GM21717 (cell line): ENCODE results near the gene PLXDC1.
"Not testable (repeated sequence)": the region's sequence is repeated elsewhere in the genome, so short reads cannot be mapped to it uniquely, and the experiment has no call there.

Experiments
- ATAC-seq: cut with Tn5 transposase; IDR thresholded peaks from one replicate; pipeline ENCODE4 v1.9.1; 2021; ENCODE audit warnings: mild to moderate bottlenecking, moderate library complexity; ENCODE audit not compliant: unreplicated experiment

PLXDC1 gene

DNA sequence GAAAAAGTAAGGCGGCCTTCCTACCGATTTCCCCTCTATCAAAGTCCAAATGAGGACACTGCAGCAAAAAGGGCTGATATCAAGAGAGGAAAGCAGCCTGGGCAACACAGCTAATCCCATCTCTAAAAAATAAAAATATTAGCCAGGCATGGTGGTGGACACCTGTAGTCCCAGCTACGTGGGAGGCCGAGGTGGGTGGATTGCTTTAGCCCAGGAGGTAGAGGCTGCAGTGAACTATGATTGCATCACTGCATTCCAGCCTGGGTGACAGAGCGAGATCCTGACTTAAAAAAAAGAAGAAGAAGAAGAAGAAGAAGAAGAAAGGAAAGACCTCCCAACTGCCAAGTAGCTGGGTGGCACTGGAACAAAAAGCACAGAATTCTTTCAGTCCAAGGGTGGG is 31.6 kb upstream of the PLXDC1 start:
- ATAC-seq = no peak

DNA sequence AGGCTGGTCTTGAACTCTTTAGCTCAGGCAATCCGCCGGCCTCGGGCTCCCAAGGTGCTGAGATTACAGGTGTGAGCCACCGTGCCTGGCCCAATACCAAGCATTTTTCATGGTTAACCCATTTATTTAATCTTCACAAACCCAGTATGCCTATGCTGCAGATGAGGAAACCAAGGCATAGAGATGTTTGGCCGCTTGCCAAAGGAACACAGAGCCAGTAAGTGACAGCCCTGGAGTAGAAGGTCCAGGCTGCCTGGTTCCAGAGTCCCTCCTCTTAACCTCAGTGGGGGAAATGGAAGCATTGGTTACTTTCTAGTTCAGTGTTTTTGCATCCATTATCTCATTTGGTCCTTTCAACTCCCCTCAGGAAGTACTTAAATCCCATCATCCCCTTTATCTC is 29.9 kb upstream of the PLXDC1 start:
- no peak for ATAC-seq

- no peak for ATAC-seq
Measured at GRCh38 chr17:39178536-39178935, 27.1 kb upstream of the PLXDC1 start.

DNA sequence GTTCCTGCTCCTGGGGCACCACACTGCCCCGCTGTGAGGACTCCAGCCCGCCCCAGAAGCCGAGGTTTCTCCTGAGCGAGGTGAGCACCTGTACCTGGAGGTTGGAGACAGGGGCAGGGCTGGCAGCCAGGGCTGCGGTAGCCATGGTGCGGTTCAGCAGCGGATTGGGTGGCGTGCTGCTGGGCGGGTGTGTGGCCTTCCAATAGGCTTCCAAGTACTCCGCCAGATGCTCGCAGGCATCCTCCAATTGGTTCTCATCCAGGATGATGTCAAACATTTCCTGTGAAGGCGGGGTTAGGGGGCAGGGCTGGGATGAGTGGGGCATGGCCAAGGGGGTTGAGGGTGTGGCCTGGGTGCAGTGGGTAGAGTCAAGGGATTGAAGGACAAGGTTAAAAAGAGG is 25.8 kb upstream of the PLXDC1 start:
- ATAC-seq = no peak

DNA sequence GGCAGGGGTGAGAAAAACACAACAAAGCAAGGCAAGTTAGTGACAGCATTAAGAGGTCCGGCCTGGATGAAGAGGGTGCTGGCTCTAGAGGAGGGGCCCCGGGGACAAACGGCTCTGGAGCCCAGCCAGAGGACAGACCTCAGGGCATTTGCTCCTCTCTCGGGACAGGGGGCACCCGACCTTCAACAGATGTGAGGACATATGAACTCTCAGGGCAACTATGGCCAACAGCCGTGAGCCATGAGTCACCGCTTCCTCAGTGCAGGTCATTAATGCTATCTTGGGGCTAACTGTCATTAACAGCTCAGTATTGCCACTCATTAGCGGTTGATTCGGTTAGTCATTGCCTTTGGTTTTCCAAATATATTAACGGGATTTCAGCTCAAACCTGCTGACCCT is 24.3 kb upstream of the PLXDC1 start:
- ATAC-seq = no peak

DNA sequence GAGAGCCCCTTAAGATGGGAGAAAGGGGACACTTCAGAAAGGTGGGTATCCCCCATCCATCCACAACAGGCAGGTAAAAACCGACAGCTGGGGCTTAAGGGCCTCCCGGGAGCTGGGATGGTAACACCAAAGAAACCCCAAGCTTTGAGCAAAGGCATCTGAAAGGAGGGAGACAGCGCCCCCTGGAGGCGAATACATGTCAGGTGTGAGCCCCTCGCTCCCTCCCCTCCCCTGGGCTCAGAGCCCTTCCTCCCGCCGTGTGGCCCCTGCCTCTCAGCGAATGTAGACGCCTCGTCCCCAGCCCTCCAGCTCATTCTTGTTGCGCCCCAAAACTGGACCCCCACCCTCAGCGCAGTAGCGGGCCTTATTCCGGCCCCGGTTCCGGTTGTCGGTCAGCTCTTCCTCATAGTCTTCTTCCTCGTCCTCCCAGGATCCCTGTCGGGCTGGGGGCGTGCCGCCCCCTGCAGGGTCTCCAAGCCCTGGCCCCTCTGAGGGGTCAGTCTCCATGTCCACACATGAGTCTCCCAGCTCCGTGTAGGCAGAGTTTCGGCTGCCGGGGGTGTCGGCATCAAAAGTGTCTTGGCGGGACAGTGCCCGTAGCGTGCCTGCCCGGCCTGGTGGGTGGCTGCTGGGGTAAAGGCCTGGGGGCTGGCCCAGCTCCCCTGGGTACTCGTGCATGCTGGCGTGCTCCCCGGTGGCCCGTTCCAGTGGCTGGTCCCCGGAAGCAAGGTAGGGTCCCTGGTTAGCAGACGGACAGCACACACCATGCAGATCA is 23.7 kb upstream of the PLXDC1 start:
- ATAC-seq = no peak

DNA sequence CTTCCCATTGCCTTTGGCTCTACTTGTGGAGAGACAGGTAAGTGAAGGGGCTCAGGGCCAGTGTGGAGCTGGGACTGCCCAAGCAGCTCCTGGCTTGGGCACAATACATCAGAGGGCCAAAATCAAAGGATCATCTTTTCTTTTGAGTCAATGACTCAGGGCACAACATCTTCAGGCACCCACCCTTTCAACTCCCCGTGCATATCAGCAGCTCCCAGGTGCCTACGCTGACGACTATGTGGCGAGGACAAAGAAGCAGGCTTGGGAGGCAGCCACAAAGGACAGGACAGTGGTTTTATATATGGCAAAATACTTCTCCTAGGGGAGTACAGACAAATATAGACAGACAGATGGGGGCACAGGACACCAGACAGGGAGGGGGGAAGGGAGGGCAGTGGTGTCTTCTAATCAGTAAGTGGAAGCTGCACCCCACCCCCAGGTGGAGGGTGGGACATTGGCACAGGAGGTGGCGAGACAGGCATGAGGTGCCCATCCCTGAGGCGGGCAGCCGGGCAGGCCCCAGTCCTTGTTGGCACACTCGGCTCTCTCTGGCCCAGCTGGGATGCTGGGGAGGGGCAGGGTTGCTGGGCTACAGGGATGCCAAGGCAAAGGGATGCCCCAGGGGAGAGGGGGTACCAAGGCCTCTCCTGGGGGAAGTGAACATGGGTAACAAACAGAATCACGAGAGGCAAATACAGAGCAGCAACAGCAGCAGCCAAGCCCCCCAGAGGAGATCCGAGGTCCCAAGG is 22.3 kb upstream of the PLXDC1 start:
- no peak for ATAC-seq

DNA sequence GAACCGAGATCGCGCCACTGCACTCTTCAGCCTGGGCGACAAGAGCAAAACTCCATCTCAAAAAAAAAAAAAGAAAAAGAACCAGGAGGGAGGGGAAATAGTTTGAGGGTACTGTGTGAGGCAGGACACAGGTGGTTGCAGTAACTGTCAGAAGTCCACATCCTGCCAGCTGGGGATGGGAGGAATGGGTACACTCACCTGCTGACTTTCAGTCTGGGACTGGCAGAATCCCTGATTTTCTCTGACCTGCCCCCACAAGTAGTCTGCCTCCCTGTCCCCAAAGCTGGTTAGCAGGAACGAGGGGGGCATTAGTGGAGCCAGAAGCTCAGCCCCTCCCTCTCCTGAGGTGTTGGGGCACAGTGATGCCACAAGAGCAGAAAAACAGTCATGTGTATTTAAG is 21.6 kb upstream of the PLXDC1 start:
- ATAC-seq = no peak

DNA sequence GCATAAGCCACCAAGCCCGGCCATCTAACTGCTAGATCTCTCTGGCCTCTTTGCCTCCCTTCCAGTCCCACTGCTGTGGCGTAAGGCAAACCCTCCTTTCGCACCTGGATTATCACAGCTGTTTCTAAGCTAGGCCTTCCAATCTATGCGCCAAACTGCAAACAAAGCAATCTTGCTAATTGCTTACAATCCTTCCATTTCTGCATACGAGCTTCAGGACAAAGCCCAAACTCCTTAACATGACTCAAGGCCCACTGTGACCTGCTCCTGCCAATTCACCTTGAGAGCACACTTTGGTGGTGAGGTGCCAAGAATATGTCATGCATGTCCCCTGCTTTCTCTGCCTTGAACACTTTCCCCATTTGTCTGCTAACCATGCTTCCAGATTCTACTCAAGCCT is 20.5 kb upstream of the PLXDC1 start:
- no peak for ATAC-seq

DNA sequence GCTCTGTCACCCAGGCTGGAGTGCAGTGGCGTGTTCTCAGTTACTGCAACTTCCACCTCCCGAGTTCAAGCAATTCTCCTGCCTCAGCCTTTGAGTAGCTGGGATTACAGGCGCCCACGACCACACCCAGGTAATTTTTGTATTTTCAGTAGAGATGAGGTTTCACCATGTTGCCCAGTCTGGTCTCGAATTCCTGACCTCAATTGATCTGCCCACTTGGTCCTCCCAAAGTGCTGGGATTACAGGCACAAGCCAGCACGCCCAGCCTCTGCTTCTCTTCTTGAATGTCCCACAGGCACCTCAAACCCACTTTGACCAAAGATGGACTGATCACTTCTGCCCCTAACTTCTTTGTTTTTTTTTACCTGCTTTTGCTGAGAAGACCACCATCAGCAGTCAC is 19.1 kb upstream of the PLXDC1 start:
- ATAC-seq = no peak

GRCh38 chr17:39170109-39170508 is 18.7 kb upstream of the PLXDC1 start:
- no peak for ATAC-seq

DNA sequence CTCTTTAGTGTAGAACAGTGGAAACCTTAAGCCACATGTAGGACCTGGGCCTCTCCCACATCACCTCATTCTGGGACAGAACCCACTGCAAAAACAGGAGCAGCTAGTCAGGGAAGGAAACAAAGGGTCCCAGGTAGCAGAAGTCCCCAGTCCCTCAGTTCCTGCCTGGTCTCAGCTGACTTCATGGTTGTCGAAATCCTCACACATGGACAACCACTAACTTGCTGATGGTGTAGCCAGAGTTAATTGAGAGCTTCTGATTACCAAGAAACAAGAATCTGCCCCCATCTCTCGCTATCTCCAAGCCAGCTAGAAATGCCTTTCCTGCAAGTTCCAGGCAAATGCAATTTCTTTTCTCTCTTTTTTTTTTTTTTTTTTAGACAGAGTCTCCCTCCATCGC is 18.1 kb upstream of the PLXDC1 start:
- no peak for ATAC-seq

- no peak for ATAC-seq
Measured at GRCh38 chr17:39169101-39169500, 17.7 kb upstream of the PLXDC1 start.

- not testable (repeated sequence) for ATAC-seq
Measured at GRCh38 chr17:39168503-39168902, 17.1 kb upstream of the PLXDC1 start.

- ATAC-seq = no peak
Measured at GRCh38 chr17:39167476-39167875, 16.0 kb upstream of the PLXDC1 start.

DNA sequence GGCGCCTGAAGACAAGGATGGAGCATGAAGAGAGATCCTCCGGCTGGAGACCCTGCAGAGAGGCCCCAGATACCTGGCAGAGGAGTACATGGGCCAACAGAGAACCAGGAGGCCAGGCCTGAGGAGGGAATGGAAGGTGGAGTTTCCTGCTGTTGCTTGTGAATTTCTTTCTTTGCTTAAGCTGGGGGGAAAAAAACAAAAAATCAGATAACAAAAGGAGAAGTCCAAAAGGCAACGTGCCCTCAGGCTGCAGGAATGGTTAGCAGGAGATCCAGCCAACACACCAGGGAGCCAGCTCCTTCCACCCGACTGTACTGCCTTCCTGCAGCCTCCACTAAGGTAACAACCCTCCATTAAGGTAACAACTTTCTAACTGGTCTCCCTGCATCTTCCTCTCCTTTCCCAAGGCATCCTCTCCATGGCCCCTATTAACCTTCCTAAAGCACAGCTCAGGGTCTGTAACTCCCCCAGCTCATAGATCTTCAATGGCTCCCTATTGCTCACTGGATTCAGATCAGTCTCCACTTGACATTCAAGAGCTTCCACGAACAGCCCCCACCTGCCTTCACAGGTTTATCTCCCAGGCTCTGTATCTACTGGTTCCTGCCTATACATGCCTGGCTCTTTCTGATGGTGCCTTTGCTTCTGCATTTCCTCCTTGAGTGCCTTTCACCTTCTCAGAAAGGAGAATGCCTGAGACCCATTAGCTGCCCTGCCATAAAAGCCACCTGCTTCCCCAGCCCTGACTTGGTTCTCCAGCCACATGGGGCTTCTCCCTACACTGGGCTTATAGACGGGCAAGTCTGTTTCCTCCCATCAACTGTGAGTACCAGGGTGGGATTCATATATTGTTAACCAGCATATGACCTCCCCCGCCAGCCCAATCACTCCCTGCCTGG is 15.2 kb upstream of the PLXDC1 start:
- no peak for ATAC-seq

- no peak for ATAC-seq
Measured at GRCh38 chr17:39165841-39166349, 14.5 kb upstream of the PLXDC1 start, which contains the start of gene ARL5C. Gene ARL5C, minus strand, starts transcription at chr17:39166161. Its CDS starts 401 bp downstream, at chr17:39165760.

DNA sequence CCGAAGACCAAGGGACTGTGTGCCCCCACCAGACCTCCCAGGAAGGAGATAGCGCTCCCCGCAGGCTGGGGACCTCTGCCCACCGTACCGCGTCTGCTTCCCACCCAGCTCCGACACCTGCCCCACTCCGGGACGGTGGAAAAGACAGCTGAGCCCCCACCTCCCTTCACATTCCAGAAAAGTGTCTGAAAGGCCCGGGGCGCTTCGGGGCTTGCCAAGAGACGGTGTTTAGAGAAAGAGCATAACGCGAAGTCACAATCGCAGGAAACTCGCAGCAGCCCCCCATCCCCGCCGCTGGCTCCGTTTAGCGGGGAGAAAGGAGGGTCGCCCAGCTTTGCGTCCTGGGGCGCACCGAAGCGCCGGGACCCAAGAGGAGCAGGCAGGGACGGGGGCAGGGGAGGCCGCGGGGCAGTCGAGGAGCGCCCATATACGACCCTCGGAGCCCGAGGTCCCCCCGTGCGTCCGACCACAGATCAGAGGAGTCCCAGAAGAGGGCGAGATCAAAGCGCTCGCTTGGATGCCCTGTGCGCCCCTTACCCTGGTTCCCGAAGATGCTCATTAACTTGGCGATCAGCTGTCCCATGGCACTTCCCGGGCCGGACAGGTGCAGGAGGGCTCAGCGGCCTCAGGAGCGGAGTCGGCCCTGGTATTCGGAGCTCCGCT is 13.9 kb upstream of the PLXDC1 start:
- no peak for ATAC-seq

DNA sequence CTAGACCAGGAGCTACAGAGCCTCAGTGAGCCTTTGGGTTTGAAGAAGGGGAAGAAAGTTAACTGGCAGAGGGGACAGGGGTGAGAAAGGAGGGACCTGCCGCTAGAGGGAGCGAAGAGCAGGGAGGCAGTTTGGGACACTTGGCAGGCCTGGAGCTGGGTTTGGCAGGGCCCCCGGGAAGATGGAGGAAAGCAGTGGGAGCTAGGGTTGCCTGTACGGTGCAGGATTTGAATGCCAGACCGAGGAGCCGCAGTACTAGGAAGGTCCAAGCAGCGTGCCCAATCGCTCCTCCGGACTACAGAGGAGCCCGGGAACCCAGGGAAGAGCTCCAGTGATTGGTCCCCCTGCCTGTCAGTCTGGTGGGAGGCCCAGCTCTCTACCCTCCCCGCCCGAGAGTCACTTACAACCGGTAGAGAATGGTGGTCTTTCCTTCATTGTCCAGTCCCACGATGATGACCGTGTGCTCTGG is 13.3 kb upstream of the PLXDC1 start:
- peak; percentile 79 for ATAC-seq

- no peak for ATAC-seq
Measured at GRCh38 chr17:39161962-39162361, 10.5 kb upstream of the PLXDC1 start.
